Fibroblast of skin of right biceps (primary cell): ENCODE results near the gene ZBTB1.
"Not testable (repeated sequence)": the region's sequence is repeated elsewhere in the genome, so short reads cannot be mapped to it uniquely, and the experiment has no call there.

Experiments
- DNase-seq: peaks from one replicate; pipeline ENCODE4 v3.0.0-alpha.2; 2013

The ZBTB1 gene

GRCh38 chr14:64501411-64502171 lies 3.0 kb upstream of the ZBTB1 start:
- DNase-seq: peak; percentile 74

- no peak for DNase-seq
Observed at GRCh38 chr14:64502456-64502855, 2.1 kb upstream of the ZBTB1 start.

DNA sequence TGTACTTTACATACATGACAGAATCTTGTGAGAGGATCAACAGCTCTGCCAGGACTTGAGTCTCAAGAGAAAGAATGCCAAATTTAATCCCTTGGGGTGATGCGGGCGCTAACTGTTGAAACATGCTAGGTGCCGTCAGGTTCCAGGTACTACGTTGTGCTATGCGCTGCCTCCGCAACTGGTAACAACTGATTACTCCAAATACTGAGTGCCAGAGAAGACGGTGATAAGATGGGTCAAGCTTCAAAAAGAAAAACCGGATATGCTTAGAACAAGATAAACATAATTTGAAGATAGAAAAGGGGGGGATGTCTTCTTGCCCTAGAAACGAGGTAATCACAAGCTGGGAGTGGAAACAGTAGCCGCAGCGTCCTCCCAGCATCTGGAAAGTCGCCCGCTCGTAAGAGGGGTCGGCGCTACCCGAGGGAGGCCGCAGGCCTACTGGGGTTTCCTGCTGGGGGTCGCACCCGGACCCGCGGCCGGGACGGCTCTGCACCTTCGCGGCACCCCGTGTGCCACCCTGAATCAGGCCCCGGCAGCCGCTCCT lies 1.6 kb upstream of the ZBTB1 start:
- DNase-seq: no peak

DNA sequence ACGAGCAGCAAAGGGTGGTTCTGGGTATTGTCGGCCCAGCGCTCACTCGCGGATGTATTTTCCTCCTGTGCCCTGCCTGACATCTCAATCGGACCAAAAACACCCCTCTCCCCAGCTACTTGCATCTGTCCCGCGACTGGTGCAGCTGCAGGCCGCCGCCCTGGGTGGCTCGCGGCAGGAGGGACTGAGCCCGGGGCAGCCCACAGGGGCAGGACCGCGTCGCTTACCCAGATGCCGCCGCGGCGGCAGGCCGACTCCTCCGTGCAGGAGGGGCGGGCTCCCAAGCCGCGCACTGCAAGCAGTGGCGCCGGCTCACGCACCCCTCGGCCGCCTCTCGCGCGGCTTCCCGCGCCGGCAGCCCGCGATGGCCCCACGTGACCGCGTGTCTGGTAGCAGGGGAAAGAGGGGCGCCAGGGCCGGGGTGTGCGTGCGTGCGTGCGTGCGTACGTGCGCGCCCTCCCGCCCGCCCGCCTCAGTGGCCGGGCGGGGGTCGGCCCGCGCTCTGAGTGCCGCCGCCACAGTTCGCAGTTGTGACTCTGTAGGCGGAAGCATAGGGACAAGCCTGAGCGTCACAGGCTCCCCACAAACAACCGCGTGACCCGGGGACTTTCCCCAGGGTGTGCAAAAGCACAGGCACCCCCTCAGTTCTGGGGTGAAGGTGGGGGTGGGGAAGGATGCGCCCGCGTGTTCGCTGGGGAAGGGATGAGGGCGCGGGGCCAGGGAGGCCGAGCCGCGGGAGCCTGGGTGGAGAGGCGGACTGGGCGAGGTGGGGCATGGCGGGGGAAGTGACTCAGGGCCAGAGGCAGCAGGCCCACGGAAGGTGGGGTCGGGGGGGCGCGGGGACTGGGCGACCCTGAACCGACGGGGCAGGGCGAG lies 898 bp upstream of the ZBTB1 start, which contains the start of gene ZBTB25:
TSS of gene ZBTB25 (minus strand) at position 405 of the 876 bp plus-strand sequence. CDS start 13,305 bp downstream, outside the sequence.
- peak; percentile 96 for DNase-seq

- DNase-seq: peak; percentile 92
Observed at GRCh38 chr14:64504897-64505794, 576 bp downstream of the ZBTB1 start.

DNA sequence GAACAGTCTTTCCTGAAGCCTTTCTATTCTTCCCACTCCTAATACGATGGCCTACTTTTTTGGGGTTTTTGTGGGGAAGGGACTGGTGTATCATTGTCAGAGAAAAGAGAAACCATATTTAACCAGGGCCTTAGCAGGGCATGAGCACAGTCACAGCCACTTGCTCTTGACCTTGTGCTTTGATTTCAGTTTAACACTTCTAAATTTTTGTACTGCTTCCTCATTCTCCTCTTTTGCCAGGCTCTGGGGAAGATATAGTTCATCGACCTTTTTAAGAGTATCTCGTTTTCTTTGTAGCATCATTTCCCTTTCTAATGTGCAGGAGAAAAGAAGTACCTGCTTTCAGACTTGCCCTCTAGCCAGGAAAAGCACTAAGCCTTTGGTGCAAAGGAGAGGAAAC lies 2.2 kb downstream of the ZBTB1 start:
- DNase-seq: no peak

DNA sequence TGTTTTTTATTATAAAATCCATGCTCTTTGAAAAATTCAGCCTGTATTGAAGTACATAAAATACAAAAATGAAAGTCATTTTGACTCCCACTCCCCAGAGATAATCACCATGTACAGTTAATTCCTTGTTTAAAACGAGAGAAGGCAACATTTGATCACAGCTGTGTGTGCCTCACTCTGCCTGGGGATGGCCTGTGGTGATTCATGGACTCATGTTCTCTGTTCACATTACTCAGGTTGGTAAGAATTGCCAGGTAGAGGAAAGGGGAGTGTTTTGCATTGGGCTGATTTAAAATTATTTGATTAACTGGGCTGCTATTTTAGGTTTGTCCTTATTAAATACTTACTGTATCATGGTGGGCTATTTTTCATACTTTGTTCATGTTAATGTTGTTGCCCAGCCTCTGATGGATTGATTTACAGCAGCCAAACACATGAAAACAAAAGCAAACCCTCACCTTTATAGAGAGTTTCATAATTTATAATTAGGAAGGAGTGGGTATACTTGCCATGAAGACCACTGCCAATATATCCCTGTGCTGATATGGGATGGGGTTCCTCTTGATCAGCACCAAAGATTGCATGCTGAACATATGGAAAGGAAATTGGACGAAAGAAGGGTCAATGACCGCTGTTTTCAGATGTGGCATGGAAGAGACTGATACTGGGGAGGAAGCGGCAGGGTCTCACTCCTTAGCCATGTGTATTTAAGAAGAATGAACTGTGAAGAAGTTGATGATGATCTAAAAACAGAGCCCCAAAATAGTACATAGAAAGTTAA lies 3.0 kb downstream of the ZBTB1 start:
- peak; percentile 18 for DNase-seq

DNA sequence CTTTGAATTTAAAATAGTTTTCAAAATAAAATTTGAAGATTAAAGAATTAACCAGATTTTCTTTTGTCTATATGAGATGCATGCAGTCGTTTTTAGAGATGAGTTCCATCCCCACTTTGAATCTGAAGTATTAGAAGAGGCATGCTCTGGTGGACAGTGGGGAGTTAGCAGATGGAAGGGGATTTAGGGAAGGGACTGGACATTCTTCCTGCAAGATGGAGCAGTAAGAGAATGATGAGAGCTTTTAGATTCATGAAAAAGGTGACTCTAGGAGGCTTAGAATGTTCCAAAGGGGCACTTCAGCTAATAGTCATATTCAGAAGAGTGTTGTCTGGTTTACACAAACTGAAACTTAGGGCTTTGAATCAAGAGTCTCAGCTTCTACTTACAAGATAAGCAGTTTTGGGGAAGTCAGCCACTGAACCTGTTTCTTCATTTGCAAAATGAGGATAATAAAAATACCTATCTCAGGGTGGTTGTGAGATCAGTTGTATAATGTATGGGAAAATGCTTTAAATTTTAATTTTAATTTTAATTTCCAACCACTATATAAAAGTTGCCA lies 3.7 kb downstream of the ZBTB1 start:
- no peak for DNase-seq

- DNase-seq: no peak
Observed at GRCh38 chr14:64509036-64509435, 4.5 kb downstream of the ZBTB1 start.

DNA sequence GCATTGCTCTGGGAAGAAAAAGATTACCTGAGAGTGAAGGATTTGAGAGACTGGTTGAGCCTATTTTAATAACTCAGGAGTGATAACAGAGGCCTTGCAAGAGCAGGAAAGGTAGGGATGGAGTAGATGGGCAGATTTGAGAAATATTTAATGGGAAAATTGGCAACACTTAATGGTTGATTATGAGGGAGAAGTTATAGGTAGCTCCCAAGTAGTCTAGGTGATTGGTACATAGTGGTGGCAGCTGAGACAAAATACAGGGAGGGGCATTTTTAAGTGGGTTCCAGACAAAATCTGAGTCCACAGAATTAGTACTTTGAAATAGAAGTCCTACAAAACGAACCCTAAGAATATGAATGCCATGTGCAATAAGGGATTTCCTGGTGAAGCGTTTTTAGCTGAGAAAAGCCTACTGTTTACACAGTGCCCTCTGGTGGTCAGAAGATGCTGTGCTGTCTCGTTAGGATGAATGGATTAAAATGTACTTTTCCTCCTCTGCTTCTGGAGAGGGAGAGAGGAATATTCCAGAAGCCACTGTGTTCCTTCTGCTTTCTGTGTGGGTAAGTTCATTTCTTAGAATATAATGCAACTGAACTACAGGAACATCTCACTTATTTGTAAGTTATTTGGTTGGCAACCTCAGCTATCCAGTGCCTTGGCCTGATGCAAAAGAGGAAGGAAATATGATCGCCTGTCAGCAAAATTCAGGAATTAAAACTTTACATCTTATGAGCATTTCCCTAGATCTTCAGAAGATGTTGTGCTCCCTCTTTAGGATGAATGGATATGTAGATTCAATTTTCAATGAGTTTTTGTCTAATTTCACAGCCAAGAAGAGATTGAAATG lies 6.5 kb downstream of the ZBTB1 start:
- DNase-seq: peak; percentile 64

GRCh38 chr14:64513271-64513670 lies 8.7 kb downstream of the ZBTB1 start:
- DNase-seq: no peak

GRCh38 chr14:64515053-64515452 lies 10.5 kb downstream of the ZBTB1 start:
- DNase-seq: no peak

- no peak for DNase-seq
Observed at GRCh38 chr14:64516969-64517368, 12.4 kb downstream of the ZBTB1 start.

GRCh38 chr14:64517667-64518066 lies 13.1 kb downstream of the ZBTB1 start:
- DNase-seq: not testable (repeated sequence)

DNA sequence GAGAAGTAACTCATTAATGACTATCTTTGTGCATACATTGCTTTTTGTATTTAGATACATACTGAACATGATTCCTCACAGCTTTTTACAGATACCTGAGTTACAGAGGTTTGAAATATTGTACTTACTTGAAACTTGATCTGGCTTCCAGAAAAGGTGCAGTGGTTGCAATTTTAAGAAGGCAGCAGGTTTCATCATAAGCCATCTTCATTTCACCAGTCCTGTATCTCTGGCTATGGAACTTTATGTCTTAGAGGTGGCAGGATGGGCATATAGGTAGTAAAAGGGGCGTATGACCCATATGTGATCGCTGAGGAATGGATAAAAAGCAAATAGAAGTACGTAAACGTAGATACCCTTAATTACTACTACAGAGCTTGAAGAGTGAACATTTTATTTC lies 13.7 kb downstream of the ZBTB1 start:
- DNase-seq: no peak

- no peak for DNase-seq
Observed at GRCh38 chr14:64520699-64521098, 16.1 kb downstream of the ZBTB1 start.

- no peak for DNase-seq
Observed at GRCh38 chr14:64522591-64523355, 18.2 kb downstream of the ZBTB1 start.

- DNase-seq: no peak
Observed at GRCh38 chr14:64525354-64525753, 20.8 kb downstream of the ZBTB1 start.

DNA sequence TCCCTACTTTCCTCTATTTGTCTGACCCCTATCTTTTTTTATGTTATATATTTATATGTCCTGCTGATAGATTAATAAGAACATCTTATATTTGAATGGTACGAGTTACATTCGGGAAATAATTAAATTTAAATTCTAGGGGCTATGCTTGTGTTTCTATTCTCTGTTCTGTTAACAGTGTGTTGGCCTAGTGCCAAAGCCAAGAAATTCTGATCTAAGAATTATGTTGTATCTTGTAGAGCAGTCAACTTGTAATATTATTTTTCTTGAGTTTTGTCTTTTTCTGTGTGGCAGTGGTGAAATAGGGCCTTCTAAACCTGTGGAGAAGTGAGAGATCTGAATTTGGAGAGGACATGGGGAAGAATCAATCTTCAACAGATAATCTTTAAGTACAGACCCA lies 27.0 kb downstream of the ZBTB1 start:
- DNase-seq: no peak
